K562 (cell line): ENCODE measurements around the gene PDE1C. TPM values are rescaled to one million over a fixed set of nuclear protein-coding genes. Genes with fewer than 3 reads are reported as not detected.

ENCODE experiments used
- ATAC-seq: fragments of 200-7000 bp; cut with Tn5 transposase; 3 replicates; pipeline ENCODE4 v1.9.1; 2020; ENCODE audit warnings: moderate library complexity
- BruUV-seq: library from RNA; stranded (reverse); fragments of 400-500 nt; replicated peaks from 2 replicates; lab custom pipeline; 2021; lab: Mats Ljungman, UMichigan
- CTCF ChIA-PET: fragments of 300-600 bp; formaldehyde crosslinking; extraction: SDS; loops from one replicate; lab custom pipeline; 2021; ENCODE audit warnings: low intra/inter-chr PET ratio; lab: Yijun Ruan, JAX
- POLR2A ChIA-PET: fragments of 300-600, 350-650 bp; sonication (Branson Sonifier 250); formaldehyde crosslinking; extraction: SDS; loops from one replicate; lab custom pipeline; 2021; ENCODE audit warnings: antibody characterized with exemption, inconsistent platforms; lab: Yijun Ruan, JAX
- DNase-seq, 4 experiments: peaks; one replicate each; pipeline versions ENCODE4 v3.0.0 to v3.0.0-alpha.2; 2011 to 2018; ENCODE audit warnings: low spot score in 3 of 4, mixed read lengths in 3 of 4; ENCODE audit errors: extremely low read depth in 1 of 4
- FAIRE-seq: peaks from 2 replicates; lab custom pipeline; 2011; peaks lifted over from hg19 to GRCh38; lab: Jason Lieb, UNC
- H2AFZ ChIP-seq: 2 replicates; pipeline ENCODE4 v1.6.0; 2011; ENCODE audit warnings: low read depth, low read length, control low read depth, inconsistent platforms
- H3K27ac ChIP-seq: fragments of 200-600 bp; 3 replicates; pipeline ENCODE4 v1.8.0; 2011; ENCODE audit warnings: low read depth, mild to moderate bottlenecking, control low read depth, inconsistent platforms, low read length, moderate library complexity, mixed read lengths; ENCODE audit errors: extremely low read depth
- H3K27me3 ChIP-seq, 2 experiments: fragments of 300-600 bp in 1 of 2; 2 replicates in 1 of 2; 3 replicates in 1 of 2; pipeline versions ENCODE4 v1.6.0 to v1.8.0; 2011; ENCODE audit warnings: inconsistent platforms in 2 of 2, low read length in 2 of 2, mild to moderate bottlenecking in 1 of 2, mixed read lengths in 1 of 2, moderate library complexity in 1 of 2; ENCODE audit not compliant: control insufficient read depth in 2 of 2, insufficient read depth in 2 of 2
- H3K36me3 ChIP-seq: fragments of 300-600 bp; 3 replicates; pipeline ENCODE4 v1.8.0; 2011; ENCODE audit warnings: mild to moderate bottlenecking, low read length, inconsistent platforms; ENCODE audit not compliant: control insufficient read depth, insufficient read depth
- H3K4me1 ChIP-seq, 2 experiments: fragments of 200-600 bp in 1 of 2; replicated peaks in 1 of 2; 2 replicates in 1 of 2; 3 replicates in 1 of 2; pipeline versions ENCODE4 v1.5.1 to v1.8.0; 2011; ENCODE audit warnings: inconsistent platforms in 2 of 2, low read length in 2 of 2, mild to moderate bottlenecking in 1 of 2, mixed read lengths in 1 of 2, moderate library complexity in 1 of 2; ENCODE audit not compliant: control insufficient read depth in 2 of 2, insufficient read depth in 2 of 2
- H3K4me2 ChIP-seq: 2 replicates; pipeline ENCODE4 v1.6.1; 2011; ENCODE audit warnings: low read length, control low read depth, inconsistent platforms, mixed read lengths; ENCODE audit not compliant: insufficient read depth
- H3K4me3 ChIP-seq: fragments of 200-600 bp; sonication (generic), shearing (Covaris generic); 2 replicates; pipeline ENCODE4 v1.5.1; 2016; ENCODE audit warnings: control low read depth, inconsistent platforms
- H3K79me2 ChIP-seq: fragments of 200-600 bp; 3 replicates; pipeline ENCODE4 v1.8.0; 2011; ENCODE audit warnings: low read length, inconsistent platforms; ENCODE audit not compliant: control insufficient read depth, insufficient read depth
- H3K9ac ChIP-seq, 2 experiments: 2 replicates each; pipeline versions ENCODE4 v1.6.0 to v1.6.1; 2011; ENCODE audit warnings: low read depth in 2 of 2, low read length in 2 of 2, control low read depth in 1 of 2, inconsistent platforms in 1 of 2, mild to moderate bottlenecking in 1 of 2, mixed read lengths in 1 of 2; ENCODE audit not compliant: insufficient read depth in 1 of 2
- H3K9me1 ChIP-seq: one replicate; pipeline ENCODE4 v1.6.0; 2011; ENCODE audit warnings: inconsistent platforms, mild to moderate bottlenecking, low read length, moderate library complexity; ENCODE audit not compliant: control insufficient read depth, insufficient read depth
- H3K9me3 ChIP-seq: replicated peaks from 2 replicates; pipeline ENCODE4 v1.5.1; 2011; ENCODE audit warnings: low read depth, low read length, inconsistent platforms; ENCODE audit not compliant: control insufficient read depth, insufficient read depth
- H4K20me1 ChIP-seq: replicated peaks from 2 replicates; pipeline ENCODE4 v1.6.1; 2011; ENCODE audit warnings: low read length, inconsistent platforms, mixed read lengths; ENCODE audit not compliant: control insufficient read depth, insufficient read depth
- CBX3 ChIP-seq, 2 experiments: IDR thresholded peaks; 1 replicate in 1 of 2; 2 replicates in 1 of 2; pipeline ENCODE4 v1.6.1; 2012; ENCODE audit warnings: inconsistent platforms in 2 of 2, low read length in 2 of 2, borderline replicate concordance in 1 of 2, control low read depth in 1 of 2
- KAT8 ChIP-seq: fragments of 450-650 bp; IDR thresholded peaks from 2 replicates; pipeline ENCODE4 v1.6.1; 2016; ENCODE audit warnings: low read depth, mild to moderate bottlenecking
- MAFF ChIP-seq: IDR thresholded peaks from 2 replicates; pipeline ENCODE4 v1.6.1; 2012; ENCODE audit warnings: low read length, improper control_type of control experiment
- MAFG ChIP-seq: fragments of 450-650 bp; conservative IDR thresholded peaks from 2 replicates; pipeline ENCODE4 v1.6.1; 2016; ENCODE audit warnings: missing genetic modification characterization, missing compliant biosample characterization
- MCM5 ChIP-seq: fragments of 450-650 bp; IDR thresholded peaks from 2 replicates; pipeline ENCODE4 v1.6.1; 2016; ENCODE audit warnings: low read depth
- MTA1 ChIP-seq: fragments of 450-650 bp; IDR thresholded peaks from 2 replicates; pipeline ENCODE4 v1.6.1; 2017; ENCODE audit warnings: borderline replicate concordance
- NFE2 ChIP-seq: IDR thresholded peaks from 2 replicates; pipeline ENCODE4 v1.6.1; 2014; ENCODE audit warnings: antibody characterized with exemption, low read depth
- RBM15 ChIP-seq: fragments of 200-400 bp; formaldehyde crosslinking; IDR thresholded peaks from 2 replicates; pipeline ENCODE4 v1.6.1; 2018; ENCODE audit warnings: mild to moderate bottlenecking, low read length, moderate library complexity; ENCODE audit not compliant: insufficient read depth
- SMARCA5 ChIP-seq: fragments of 450-650 bp; IDR thresholded peaks from 2 replicates; pipeline ENCODE4 v1.6.1; 2016
- SMARCC2 ChIP-seq: fragments of 450-650 bp; IDR thresholded peaks from 2 replicates; pipeline ENCODE4 v1.6.1; 2017; ENCODE audit warnings: antibody characterized with exemption, moderate library complexity, mild to moderate bottlenecking, low read depth
- ZNF253 ChIP-seq: fragments of 250-450 bp; sonication (Bioruptor Pico); conservative IDR thresholded peaks from 2 replicates; pipeline ENCODE4 v1.6.1; 2021; ENCODE audit warnings: mild to moderate bottlenecking
- ZNF431 ChIP-seq: sonication (generic); formaldehyde crosslinking; IDR thresholded peaks from 2 replicates; pipeline ENCODE4 v1.8.0; 2022; ENCODE audit warnings: mild to moderate bottlenecking, missing genetic modification reagents
- ZNF77 ChIP-seq: fragments of 250-450 bp; sonication (Bioruptor Pico); IDR thresholded peaks from 2 replicates; pipeline ENCODE4 v1.5.0; 2020
- WGBS: fragments of 100-300 bp; shearing (Covaris generic); methylation state at CpG from one replicate; pipeline ENCODE4 v1.1.6; 2016; ENCODE audit warnings: low coverage, mixed read lengths; ENCODE audit not compliant: insufficient coverage; ENCODE audit errors: missing lambda C conversion rate; 5-methylcytosine and 5-hydroxymethylcytosine counted together
- in situ Hi-C: fragments of 300-500 bp; cut with MboI; formaldehyde crosslinking; loops from 4 replicates; pipeline ENCODE4 v1.15.0; 2018; ENCODE audit warnings: inconsistent platforms, mixed read lengths
- intact Hi-C: fragments of 100-400 bp; cut with micrococcal nuclease; formaldehyde crosslinking; loops from 2 replicates; pipeline ENCODE4 v1.14.2; 2022
- polyA plus RNA-seq, 8 experiments: library from polyadenylated mRNA; depleted of rRNA in 4 of 8; stranded (reverse) in 5 of 8; unstranded in 3 of 8; fragments of >200 nt; fragmentation: Nextera tagmentation in 2 of 8; fragmentation: Illumina TruSeq in 1 of 8; extraction: Ambion mirVana in 2 of 8; extraction: Trizol in 1 of 8; gene quantifications; 2 replicates each; pipeline versions ENCODE4 v1.2.1 to v1.2.3, GENCODE V29; 2011 to 2014; ENCODE audit warnings: inconsistent platforms in 1 of 8, missing spikeins in 1 of 8
- total RNA-seq, 7 experiments: library from RNA; depleted of rRNA in 6 of 7; stranded (reverse); fragments of >200 nt in 6 of 7; fragmentation: Illumina TruSeq in 2 of 7; extraction: Trizol in 2 of 7; gene quantifications; 2 replicates each; pipeline versions ENCODE4 v1.2.1 to v1.2.3, GENCODE V29; 2011 to 2021; ENCODE audit warnings: low replicate concordance in 1 of 7
- TF ChIP-seq, protein P1 (sequence below): fragments of 450-650 bp; IDR thresholded peaks from 2 replicates; pipeline ENCODE4 v1.6.1; 2016; ENCODE audit warnings: borderline replicate concordance

PDE1C gene
- total and polyA plus RNA-seq, 9 of the 15 experiments (the other 6 are each of a cell fraction or from before 2014, with no cell fraction given) = under 0.01 to 0.01 TPM; not detected in 7

- H3K9ac ChIP-seq = no peak overlapping the region
- no TSS peak for BruUV-seq
- no peaks in the 10 kb centered on the region for H4K20me1 ChIP-seq
- H3K27ac ChIP-seq = no peak overlapping the region
- H3K4me3 ChIP-seq = no peak overlapping the region
- H3K4me2 ChIP-seq = no peak overlapping the region
- CTCF ChIA-PET = no interaction called here
- in situ Hi-C loops (no loop called here), intact Hi-C loops (no loop called here)
- H3K9me3 ChIP-seq = no peaks in the 10 kb centered on the region
- WGBS = 0% methylated on average over 4 of the region's 4 CpGs
- H3K36me3 ChIP-seq = no peaks in the 10 kb centered on the region
- TF ChIP-seq SMARCC2 (no peak), ZNF77 (CRISPR knock-in tag) (no peak), MAFG (no peak), ZNF253 (no peak), RBM15 (no peak), MCM5 (no peak), SMARCA5 (no peak), ZNF431 (CRISPR knock-in tag) (no peak), NFE2 (no peak), CBX3 (IDR thresholded peaks at IDR 0.05; ENCODE audit: borderline replicate concordance in 1 of 2, low read length in 2 of 2) (no peak), MAFF (no peak), MTA1 (no peak), KAT8 (no peak)
- TF ChIP-seq, protein P1, sequence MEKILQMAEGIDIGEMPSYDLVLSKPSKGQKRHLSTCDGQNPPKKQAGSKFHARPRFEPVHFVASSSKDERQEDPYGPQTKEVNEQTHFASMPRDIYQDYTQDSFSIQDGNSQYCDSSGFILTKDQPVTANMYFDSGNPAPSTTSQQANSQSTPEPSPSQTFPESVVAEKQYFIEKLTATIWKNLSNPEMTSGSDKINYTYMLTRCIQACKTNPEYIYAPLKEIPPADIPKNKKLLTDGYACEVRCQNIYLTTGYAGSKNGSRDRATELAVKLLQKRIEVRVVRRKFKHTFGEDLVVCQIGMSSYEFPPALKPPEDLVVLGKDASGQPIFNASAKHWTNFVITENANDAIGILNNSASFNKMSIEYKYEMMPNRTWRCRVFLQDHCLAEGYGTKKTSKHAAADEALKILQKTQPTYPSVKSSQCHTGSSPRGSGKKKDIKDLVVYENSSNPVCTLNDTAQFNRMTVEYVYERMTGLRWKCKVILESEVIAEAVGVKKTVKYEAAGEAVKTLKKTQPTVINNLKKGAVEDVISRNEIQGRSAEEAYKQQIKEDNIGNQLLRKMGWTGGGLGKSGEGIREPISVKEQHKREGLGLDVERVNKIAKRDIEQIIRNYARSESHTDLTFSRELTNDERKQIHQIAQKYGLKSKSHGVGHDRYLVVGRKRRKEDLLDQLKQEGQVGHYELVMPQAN = no peak
- H3K4me1 ChIP-seq = no peaks in the 10 kb centered on the region
- FAIRE-seq (no peak), DNase-seq (no peak), ATAC-seq (no peak)
- POLR2A ChIA-PET = no interaction called here
- no peak overlapping the region for H2AFZ ChIP-seq
- H3K79me2 ChIP-seq = no peaks in the 10 kb centered on the region
- H3K27me3 ChIP-seq = no peaks in the 10 kb centered on the region
- no peaks in the 10 kb centered on the region for H3K9me1 ChIP-seq
These were observed 234.7 kb downstream of the PDE1C start for GRCh38 chr7:31835471-31835870.
